ENCODE measurements around the gene SS18.

The SS18 gene

GRCh38 chr18:26052505-26052904 lies 37.9 kb downstream of the SS18 start:
- no peak overlapping the region for H3K4me3 ChIP-seq (ENCODE audit: control insufficient read depth, low read depth, low read length)
- TF ChIP-seq, protein P1, sequence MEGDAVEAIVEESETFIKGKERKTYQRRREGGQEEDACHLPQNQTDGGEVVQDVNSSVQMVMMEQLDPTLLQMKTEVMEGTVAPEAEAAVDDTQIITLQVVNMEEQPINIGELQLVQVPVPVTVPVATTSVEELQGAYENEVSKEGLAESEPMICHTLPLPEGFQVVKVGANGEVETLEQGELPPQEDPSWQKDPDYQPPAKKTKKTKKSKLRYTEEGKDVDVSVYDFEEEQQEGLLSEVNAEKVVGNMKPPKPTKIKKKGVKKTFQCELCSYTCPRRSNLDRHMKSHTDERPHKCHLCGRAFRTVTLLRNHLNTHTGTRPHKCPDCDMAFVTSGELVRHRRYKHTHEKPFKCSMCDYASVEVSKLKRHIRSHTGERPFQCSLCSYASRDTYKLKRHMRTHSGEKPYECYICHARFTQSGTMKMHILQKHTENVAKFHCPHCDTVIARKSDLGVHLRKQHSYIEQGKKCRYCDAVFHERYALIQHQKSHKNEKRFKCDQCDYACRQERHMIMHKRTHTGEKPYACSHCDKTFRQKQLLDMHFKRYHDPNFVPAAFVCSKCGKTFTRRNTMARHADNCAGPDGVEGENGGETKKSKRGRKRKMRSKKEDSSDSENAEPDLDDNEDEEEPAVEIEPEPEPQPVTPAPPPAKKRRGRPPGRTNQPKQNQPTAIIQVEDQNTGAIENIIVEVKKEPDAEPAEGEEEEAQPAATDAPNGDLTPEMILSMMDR (conservative IDR thresholded peaks at IDR 0.05; ENCODE audit: control insufficient read depth, insufficient read depth, low read depth, low read length) = no peak
- peak; percentile 49 for DNase-seq (ENCODE audit: low read depth)

DNA sequence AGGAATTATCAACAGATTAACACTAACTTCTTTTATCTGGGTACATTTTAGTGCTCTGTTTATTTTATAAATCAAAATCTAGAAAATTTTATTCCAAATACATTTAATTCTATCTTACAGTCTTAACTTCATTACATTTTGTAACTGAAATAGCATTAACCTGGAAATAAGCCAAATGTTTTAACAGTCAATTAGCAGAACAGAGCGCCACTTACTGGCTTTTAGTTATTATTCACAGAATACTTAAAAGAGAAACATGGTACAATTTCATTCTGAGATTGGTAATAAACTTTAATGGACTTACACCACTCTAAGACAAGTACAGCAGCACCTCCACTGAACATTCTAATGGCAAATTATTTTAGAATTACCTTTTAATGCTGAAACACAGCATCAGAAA lies 38.6 kb downstream of the SS18 start:
- no peak overlapping the region for H3K4me3 ChIP-seq (ENCODE audit: control insufficient read depth, low read depth, low read length)
- TF ChIP-seq, protein P1 (conservative IDR thresholded peaks at IDR 0.05; ENCODE audit: control insufficient read depth, insufficient read depth, low read depth, low read length) = no peak
- no peak for DNase-seq (ENCODE audit: low read depth)

GRCh38 chr18:26046419-26047077 lies 43.9 kb downstream of the SS18 start:
- no peak overlapping the region for H3K4me3 ChIP-seq (ENCODE audit: control insufficient read depth, low read depth, low read length)
- TF ChIP-seq, protein P1 (conservative IDR thresholded peaks at IDR 0.05; ENCODE audit: control insufficient read depth, insufficient read depth, low read depth, low read length) = no peak
- DNase-seq (ENCODE audit: low read depth) = no peak

DNA sequence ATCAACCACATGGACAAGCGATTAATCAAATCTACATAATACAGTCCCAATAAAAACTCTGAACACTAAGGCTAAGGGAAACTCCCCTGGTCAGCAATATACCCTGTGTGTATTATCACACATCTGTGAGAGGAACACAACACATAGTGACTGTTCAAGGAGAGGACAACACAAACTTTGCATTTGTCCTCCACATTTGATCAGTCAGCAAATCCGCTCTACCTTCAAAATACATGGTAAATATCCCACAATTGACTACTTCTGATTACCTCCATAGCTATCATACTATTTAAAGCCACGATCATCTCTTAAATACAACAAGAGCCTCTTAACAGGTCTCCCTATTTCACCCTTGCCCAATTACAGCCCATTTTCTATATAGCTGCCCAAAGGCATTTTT lies 45.6 kb downstream of the SS18 start:
- H3K4me3 ChIP-seq (ENCODE audit: control insufficient read depth, low read depth, low read length) = no peak overlapping the region
- TF ChIP-seq, protein P1 (conservative IDR thresholded peaks at IDR 0.05; ENCODE audit: control insufficient read depth, insufficient read depth, low read depth, low read length) = no peak
- no peak for DNase-seq (ENCODE audit: low read depth)

DNA sequence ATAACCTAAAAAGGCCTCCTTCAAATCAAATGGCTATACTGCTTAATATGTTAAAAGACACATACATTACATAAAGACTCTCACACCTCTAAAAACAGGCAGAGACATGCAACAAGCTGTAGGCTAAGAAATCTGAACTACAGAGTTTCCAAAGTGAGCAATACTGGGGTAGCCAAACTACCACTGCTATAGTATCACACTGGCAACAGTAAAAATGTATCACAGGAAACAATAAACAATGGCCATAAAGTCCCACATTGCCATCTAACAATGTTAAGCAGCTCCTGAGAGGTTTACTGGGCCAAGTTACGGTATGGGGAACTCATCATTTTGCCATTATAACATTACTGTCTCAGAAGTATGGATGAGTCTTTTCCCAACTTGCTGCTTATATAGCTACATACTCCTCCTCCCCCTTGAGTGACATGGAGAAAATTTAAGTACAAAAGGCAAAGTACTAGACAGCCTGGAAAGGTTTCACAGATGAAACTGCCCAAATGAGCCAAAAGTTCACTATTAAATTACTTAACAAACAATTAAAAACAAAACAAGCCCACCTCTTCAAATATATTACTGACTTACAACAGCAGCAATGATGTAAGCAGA lies 50.3 kb downstream of the SS18 start:
- TF ChIP-seq, protein P1 (conservative IDR thresholded peaks at IDR 0.05; ENCODE audit: control insufficient read depth, insufficient read depth, low read depth, low read length) = no peak
- H3K4me3 ChIP-seq (ENCODE audit: control insufficient read depth, low read depth, low read length) = no peak overlapping the region
- no peak for DNase-seq (ENCODE audit: low read depth)

DNA sequence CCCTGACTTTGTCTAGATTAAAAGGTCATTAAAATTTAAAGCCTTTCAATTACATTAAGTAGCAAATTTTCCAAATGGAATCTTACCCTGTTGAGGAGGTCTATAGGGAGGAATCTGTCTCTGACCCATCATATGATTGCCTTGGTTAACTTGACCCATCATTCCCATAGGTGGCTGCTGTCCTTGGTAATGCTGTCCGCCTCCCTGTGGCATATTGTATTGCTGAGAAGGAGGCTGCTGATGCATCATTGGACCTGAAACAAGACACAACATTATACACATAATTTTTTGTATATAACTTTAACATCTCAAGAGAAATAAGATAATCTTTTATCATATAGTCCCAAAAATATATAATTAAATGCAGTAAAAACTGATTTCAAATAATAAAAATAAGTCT lies 51.2 kb downstream of the SS18 start:
- no peak for DNase-seq (ENCODE audit: low read depth)
- no peak overlapping the region for H3K4me3 ChIP-seq (ENCODE audit: control insufficient read depth, low read depth, low read length)
- TF ChIP-seq, protein P1 (conservative IDR thresholded peaks at IDR 0.05; ENCODE audit: control insufficient read depth, insufficient read depth, low read depth, low read length) = no peak
